GM23338 (cell line): ENCODE results near the gene DOP1B.

Experiments
- CREB1 ChIP-seq: fragments of 250-450 bp; sonication (Bioruptor Pico); IDR thresholded peaks from 2 replicates; pipeline ENCODE4 v1.5.0; 2020; ENCODE audit warnings: low read depth, mild to moderate bottlenecking, moderate library complexity
- ETS1 ChIP-seq: IDR thresholded peaks from 2 replicates; pipeline ENCODE4 v1.6.1; 2016; ENCODE audit warnings: antibody characterized with exemption
- EZH2 ChIP-seq: fragments of 200-600 bp; sonication (generic); IDR thresholded peaks from one replicate; pipeline ENCODE4 v1.8.0; 2017; ENCODE audit warnings: antibody characterized with exemption, mild to moderate bottlenecking, low read depth; ENCODE audit not compliant: unreplicated experiment
- EZH2phosphoT487 ChIP-seq: fragments of 200-600 bp; sonication (generic); IDR thresholded peaks from one replicate; pipeline ENCODE4 v1.8.1; 2018; ENCODE audit warnings: antibody characterized with exemption; ENCODE audit not compliant: unreplicated experiment
- POLR2AphosphoS5 ChIP-seq: IDR thresholded peaks from 2 replicates; pipeline ENCODE4 v1.6.1; 2016; ENCODE audit warnings: antibody characterized with exemption, low read depth
- REST ChIP-seq: IDR thresholded peaks from one replicate; pipeline ENCODE4 v1.6.1; 2018; ENCODE audit warnings: antibody characterized with exemption; ENCODE audit not compliant: unreplicated experiment
- STAT1 ChIP-seq: IDR thresholded peaks from one replicate; pipeline ENCODE4 v1.6.1; 2016; ENCODE audit warnings: antibody characterized with exemption; ENCODE audit not compliant: unreplicated experiment
- ZNF331 ChIP-seq: fragments of 250-450 bp; sonication (Bioruptor Pico); IDR thresholded peaks from 2 replicates; pipeline ENCODE4 v1.5.0; 2020; ENCODE audit warnings: low read depth, mild to moderate bottlenecking, moderate library complexity
- TF ChIP-seq, protein P1 (sequence below), 2 experiments: fragments of 200-600 bp in 1 of 2; sonication (generic) in 1 of 2; conservative IDR thresholded peaks; 2 replicates each; pipeline versions ENCODE4 v1.5.1 to v1.6.1; 2016 to 2017; ENCODE audit warnings: antibody characterized with exemption in 2 of 2, low read depth in 2 of 2, mild to moderate bottlenecking in 2 of 2, moderate library complexity in 1 of 2

GRCh38 chr21:36160850-36161178 is 4.2 kb downstream of the DOP1B start:
- TF ChIP-seq, protein P1, sequence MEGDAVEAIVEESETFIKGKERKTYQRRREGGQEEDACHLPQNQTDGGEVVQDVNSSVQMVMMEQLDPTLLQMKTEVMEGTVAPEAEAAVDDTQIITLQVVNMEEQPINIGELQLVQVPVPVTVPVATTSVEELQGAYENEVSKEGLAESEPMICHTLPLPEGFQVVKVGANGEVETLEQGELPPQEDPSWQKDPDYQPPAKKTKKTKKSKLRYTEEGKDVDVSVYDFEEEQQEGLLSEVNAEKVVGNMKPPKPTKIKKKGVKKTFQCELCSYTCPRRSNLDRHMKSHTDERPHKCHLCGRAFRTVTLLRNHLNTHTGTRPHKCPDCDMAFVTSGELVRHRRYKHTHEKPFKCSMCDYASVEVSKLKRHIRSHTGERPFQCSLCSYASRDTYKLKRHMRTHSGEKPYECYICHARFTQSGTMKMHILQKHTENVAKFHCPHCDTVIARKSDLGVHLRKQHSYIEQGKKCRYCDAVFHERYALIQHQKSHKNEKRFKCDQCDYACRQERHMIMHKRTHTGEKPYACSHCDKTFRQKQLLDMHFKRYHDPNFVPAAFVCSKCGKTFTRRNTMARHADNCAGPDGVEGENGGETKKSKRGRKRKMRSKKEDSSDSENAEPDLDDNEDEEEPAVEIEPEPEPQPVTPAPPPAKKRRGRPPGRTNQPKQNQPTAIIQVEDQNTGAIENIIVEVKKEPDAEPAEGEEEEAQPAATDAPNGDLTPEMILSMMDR (conservative IDR thresholded peaks at IDR 0.05; ENCODE audit: low read depth in 2 of 2), result no peak
- TF ChIP-seq REST (no peak), POLR2AphosphoS5 (no peak), EZH2 (no peak), EZH2phosphoT487 (no peak), STAT1 (no peak), ETS1 (no peak), ZNF331 (CRISPR knock-in tag) (no peak), CREB1 (CRISPR knock-in tag) (no peak)
